Kasumi-1 (cell line): Measurements from ENCODE around the gene UGT2A3.
"Not testable (repeated sequence)": the region's sequence is repeated elsewhere in the genome, so short reads cannot be mapped to it uniquely, and the experiment has no call there.

Experiments
- DNase-seq, 2 experiments: peaks; one replicate each; lab custom pipeline; 2025; lab: John Stamatoyannopoulos, UW

The UGT2A3 gene

DNA sequence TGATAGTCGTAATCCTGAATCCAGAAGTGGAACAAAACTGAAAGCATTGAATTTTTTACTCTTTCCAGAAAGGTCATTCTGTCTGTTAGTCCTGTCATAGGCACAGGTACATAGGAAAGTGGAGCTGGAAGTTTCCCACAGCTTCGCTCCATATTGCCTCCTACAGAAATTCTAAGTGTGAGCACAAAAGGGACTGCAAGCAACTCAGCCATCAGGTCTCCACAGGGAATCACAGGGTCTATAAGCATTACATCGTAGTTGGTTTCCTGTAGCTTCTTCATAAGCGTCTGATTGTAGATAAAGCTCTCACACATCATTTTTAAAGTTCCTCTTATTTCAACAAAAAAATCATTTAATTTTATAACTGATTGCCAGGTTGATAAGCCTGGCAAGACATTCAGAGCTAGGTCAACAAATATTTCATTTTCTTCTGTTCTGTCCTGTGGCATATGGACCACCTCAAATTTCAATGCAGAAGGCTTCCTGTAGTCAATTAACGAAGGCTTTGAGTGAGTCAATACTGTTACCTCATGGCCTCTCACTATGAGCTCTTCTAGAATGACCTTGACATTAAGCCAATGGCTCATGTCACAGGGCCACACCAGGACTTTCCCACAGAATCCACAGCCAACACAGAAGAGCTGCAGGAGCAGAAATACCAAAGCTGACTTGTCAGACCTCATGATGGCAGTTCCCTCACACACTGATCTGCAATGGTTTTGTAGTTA lies at the start of gene UGT2A3:
UGT2A3 (minus strand) TSS at position 727 of the 728 bp plus-strand sequence; CDS start at position 683, 44 bp downstream.
- DNase-seq = no peak

DNA sequence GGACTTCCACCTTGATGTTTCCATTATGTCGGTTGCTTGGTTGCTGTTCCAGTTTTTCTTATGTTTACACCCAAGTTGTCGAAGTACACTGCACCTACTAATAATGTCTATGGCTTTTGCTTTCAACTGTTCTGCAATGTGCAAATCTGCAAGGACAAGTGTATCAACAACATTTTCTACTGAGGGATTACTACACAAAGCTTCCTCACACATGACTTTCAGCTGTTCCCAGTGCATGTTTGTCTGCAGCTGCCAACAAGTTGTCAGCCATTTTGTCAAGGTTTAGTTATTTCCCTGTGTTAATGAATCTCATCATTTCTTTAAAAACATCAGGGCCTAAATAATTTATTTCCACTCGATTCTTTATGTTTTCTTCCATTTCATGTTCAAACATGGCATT lies 45.4 kb upstream of the UGT2A3 start:
- DNase-seq = no peak

DNA sequence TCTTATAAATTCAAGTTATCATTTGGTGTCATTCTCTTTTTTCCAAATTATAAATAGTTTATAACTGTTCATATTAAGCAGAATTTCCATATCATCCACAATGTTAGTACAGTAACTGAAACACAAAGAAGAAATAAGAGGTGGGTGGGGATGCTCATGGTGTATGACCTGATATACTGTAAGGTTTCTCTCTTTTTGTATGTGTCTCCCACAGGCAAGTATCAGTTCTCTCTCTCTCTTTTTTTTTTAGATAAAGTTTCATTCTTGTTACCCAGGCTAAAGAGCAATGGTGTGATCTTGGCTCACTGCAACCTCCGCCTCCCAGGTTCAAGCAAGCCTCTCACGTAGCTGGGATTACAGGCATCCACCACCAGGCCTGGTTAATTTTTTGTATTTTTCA lies 43.7 kb upstream of the UGT2A3 start:
- DNase-seq = no peak

DNA sequence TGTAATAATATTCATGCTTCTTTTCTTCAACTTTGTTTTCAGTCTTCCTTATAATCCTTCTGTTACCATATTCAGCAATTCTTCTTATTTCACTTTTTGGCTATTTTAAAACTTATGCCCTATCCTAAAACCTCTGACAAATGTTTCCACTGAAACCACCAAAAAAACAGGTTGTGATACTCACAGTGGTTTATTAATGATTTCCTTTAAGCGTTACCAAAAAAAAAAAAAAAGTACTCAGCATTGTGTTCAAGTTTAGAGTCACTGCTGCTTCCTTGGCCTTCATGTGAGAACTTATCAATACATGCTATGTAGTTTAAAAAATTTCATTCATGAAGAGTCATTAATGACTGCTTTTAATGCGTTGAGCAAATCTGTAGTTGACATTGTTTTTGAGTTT lies 35.4 kb upstream of the UGT2A3 start:
- no peak for DNase-seq

DNA sequence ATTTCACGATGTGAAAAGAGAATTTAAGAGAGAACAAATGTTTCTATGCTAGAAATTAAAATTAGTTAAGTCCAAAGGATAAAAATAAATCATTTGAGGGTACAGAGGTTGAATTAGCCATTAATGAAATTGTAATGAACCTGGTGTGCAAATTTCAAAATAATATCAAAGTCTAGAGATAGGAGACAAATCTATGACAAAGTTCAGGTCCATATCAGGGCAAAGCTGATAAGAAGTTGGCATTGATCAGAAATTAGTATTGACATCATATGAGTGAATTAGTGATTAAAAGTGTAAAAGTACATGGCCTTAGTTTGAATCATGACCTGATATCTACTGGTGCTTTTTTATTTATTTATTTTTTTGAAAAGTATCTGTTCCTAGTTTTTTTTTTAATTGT lies 33.8 kb upstream of the UGT2A3 start:
- no peak for DNase-seq

DNA sequence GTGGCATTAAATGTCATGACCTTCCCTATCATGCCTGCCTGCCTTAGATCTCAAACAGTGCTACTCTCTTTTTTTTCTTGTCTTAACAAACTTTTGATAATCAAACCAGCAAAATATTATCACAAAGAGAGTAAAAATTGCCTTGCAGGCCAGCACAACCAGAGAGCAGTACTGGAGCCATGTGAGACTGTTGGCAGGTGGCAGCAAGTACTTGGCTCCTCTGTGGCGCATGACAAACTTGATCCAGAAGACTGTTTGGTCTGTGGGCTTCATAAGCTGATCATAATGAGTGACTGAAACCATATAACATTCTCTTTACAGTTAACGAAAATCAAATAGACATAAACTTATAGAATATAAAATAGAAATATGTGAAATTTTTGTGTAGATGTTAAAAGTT lies 33.3 kb upstream of the UGT2A3 start:
- no peak for DNase-seq

DNA sequence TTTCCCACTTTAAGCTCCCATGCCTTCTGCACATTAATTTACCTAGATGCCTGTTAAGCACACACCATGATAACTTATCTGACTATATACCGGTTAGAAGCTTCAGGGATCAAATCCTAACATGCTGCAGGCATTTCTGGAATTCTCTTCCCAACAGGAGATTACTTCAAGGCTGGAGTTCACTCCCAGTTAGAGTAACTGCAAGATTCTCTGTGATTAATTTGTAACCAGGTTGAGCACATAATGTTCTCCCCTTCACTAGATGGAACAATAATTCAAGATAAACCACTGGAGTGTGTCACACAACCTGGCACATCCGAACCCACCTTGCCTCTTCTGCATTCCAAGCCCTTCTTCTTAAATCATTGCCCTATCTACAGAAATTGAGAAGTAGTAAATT lies 11.8 kb upstream of the UGT2A3 start:
- DNase-seq = no peak

DNA sequence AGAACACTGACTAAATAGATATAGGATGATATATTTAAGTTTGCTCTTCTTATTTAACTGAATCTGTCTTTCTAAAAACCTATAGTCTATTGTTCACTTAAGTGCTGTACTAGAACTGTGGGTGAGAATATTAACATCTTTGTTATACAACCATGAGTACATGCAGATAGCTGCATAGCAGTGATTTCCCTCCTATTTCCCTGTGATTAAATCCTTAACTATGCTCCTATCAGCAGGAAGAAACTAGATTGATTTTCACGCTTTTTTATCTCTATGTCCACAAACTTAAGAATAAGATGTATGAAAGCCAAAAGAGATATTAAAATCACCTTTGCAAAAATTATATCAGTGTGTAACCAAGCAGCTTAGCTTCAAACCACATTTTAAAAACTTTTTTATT lies 11.3 kb upstream of the UGT2A3 start:
- DNase-seq = no peak

DNA sequence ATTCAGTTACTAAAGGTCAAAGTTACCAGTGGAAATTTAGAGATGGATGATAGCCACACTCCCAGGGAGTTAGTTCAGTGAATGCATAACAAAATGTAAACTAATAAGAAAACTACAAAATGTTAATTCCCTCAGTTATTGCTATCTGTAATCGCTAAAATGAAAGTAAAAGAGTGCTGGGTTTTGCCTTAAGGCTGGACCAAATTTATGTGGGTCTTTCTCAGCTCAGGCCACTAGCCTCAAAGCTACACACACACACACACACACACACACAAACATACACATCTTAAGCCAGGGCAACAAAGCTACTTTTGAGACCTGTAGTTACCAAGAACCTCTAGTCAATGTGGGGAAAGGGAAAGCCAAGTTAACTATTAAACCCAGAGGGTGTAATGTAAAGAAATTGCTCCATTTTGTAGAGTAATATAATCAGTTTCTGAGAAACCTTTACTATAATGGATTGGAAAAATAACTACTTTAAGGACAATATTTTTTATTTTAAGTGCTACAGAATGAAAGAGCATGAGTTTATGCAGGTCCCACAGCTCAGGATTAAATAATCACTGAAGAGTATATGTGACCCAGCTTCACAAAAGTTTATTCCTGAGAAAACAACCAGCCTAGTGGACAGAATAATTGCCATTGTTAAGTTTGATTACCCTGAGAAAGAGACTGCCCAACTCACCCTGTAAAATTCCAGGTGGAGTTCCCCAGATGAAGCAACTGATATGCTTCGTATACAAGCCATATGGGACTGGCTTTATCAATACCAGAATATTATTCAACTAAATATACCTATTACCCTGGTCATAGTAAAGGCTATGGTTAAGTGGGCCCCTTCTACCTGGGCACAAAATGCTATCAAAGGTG lies 8.9 kb upstream of the UGT2A3 start:
- DNase-seq = no peak

DNA sequence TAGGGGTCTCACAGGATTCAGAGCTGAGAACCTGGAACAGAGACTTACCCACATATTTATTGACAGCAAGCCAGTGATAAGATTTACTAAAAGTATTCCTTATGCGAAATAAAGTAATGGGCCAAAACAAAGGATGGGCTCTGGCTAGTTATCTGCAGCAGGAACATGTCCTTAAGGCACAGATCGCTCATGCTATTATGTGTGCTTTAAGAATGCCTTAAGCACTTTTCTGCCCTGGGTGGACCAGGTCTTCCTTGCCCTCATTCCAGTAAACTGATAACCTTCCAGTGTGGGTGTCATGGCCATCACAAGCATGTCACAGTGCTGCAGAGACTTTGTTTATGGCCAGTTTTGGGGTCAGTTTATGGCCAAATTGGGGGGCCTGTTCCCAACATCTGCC lies 7.5 kb upstream of the UGT2A3 start:
- DNase-seq = not testable (repeated sequence)

DNA sequence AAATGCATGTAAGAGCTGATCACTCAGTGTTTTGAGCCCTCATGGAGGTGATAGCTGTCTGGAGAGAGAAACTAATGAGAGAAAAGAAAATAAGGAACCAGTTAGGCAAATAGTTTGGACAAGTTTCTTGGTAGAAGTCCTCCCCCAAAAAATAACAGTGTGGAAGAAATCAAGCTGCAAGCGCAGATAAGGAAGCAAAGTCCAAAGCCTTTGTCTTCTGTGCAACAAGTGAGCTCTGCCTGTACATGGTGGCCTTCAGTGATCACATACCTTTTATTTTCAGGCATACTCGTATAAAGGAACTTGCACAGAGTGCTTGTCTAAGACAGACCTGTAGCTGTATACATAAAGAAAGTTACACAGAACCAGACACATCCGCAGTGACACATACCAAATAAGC lies 2.5 kb upstream of the UGT2A3 start:
- DNase-seq = no peak

DNA sequence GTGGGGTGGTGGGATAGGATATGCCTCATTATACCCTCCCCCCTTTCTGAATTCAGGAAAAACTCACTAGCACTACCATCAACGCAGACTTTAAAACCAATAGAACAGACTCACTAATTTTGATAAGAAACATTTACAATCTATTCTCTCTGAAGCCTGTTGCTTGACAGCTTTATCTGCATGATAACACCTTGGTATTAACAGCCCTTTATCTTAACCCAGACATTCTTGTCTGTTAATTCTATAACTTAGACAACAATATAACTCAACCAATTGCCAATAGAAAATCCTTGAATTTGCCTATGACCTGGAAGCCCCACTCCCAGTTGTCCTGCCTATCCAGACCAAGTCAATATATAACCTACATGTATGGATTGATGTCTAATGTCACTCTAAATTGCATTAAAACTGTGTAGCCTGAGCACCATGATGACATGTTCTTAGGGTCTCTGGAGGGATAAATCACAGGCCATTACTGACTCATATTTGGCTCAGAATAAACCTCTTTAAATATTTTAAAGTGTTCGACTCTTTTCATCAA lies 1.5 kb upstream of the UGT2A3 start:
- DNase-seq = no peak

DNA sequence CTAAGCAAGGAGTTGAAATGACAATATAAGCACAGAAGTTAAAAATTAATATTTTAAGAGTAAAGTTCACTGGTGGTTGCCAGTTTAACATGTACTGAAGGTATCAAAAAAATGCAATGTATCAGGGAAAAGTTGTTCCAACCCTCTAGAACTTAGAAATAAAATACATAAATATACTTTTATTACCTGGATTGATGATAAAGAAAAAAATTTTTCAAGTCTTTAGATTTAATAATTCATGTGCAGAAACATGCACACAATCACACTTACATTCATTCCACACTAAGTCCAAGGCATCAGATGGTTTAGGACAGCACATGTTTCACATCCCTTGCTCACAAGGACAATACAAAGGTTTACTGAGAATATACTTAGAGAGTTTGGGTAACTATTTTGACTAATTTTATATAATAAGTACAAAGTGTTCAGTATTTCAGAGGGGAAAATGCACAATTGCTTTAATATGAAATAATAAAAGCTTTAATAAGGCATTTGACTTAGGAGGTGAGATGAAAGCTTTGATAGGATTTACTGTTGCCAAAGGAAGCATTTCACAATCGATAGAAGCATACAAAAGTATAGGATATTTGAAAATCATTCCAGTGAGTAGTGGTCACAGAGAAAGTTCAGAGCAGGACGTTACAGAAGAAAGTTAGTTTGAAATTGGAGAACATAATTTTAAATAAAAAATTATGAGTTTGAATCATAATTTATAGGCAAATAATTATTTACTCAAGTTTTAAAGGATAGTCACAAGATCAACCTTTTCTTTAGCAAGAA lies 392 bp upstream of the UGT2A3 start:
- DNase-seq = no peak

DNA sequence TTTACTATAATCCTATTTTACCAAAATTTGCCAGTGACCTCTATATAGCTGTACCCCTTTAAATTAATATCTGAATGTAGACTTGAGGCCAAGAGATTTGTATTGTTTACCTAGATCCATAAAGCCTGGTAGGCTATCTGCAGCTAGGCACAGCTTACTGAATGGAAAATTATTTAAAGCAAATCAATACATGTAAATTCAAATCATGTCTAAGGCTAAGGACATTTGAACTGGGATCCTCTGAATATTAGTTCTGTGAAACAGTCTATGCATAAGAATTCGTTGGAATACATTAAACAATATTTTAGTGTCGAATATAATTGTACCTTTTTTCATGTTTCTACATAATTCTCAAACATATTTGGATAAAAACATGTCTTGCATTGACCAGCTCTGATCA lies 1.6 kb downstream of the UGT2A3 start:
- DNase-seq = no peak

DNA sequence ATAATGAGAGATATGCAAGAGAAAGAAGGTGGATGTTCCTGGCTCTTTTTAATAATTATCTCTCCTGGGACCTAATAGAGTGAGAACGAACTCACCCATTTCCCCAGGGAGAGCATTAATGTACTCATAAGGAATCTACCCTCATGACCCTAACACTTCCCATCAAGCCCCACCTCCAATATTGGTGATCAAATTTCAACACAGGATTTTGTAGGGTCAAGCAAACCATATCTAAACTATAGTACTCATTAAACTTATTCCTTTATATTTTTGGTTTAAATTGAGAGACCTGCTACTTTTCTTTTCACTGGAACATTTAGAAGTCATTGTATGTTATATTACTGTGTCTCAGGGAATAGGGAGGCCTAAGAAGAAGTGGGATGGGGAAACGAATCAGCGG lies 2.6 kb downstream of the UGT2A3 start:
- no peak for DNase-seq

DNA sequence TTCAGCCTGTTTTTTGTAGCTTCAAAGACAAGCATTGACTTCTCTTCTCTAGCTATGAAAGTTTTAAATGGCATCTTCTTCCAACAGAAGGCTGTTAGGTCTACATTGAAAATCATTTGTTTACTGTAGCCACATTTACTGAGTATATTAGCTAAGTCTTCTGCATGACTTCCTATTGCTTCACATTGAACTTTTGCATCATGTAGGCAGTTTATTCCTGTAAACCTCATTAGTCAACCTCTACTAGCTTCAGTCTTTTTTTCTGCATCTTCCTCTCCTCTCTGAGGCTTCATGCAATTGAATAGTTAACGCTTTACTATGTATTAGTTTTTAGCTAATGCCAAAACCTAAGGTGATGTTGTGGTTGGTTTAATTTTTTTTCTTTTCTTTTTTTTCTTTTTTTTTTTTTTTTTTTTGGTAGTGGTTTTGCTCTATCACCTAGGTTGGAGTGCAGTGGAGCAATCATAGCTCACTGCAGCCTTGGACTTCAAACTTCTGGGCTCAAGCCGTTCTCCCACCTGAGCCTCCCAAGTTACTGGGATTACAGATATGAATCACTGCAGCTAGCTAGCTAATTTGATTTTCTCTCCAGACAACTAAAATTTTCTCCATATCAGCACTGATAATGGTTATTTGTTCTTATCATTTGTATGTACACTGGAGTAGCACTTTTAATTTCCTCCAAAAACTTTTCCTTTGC lies 3.4 kb downstream of the UGT2A3 start:
- DNase-seq = no peak

DNA sequence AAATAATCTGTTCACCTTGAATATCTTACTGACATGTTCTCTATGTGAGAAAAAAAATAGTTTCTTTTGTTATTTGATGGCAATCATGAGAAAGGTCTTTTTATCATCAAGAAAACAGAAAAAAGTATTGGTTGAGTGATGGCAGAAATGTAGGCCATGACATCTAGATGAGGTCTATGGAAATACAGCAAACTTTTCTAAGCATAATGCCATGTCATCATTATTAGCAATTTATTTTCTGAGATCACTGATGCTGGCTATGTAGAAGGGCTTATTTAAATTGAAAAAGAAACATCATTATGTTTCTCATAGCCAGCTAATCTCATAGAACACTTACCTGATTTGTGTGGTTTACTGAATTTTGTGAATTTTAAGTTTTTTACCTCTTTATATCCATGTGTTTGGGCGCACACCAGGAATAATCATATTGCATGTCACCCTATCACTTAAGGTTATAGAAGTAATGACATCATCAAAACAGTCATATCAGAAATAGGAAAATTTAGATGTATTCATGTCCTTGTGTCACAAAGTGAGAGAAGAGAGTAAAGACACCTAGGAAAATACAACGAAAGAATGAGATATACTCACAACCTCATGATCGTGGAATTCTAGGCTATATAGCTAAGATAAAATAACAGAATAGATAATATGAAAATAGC lies 22.4 kb downstream of the UGT2A3 start:
- no peak for DNase-seq

DNA sequence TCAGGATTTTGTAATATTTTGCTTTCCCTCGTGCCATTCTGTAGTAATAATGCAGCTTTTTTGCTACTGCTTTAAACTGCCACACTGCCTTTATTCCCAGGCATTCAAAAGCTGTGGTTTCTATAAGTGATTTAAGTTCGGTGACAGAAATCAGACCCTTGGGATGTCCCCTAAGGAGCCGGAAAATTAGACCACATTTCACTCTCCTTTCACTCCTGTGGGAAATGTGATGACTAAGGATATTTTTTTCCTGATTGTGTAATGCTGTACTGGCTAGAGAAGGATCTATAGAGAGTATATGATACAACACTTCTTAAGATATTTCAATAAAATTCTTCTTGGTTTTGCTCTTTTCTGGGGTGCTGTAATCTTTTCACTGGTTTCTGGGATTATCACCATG lies 24.4 kb downstream of the UGT2A3 start:
- DNase-seq = no peak

DNA sequence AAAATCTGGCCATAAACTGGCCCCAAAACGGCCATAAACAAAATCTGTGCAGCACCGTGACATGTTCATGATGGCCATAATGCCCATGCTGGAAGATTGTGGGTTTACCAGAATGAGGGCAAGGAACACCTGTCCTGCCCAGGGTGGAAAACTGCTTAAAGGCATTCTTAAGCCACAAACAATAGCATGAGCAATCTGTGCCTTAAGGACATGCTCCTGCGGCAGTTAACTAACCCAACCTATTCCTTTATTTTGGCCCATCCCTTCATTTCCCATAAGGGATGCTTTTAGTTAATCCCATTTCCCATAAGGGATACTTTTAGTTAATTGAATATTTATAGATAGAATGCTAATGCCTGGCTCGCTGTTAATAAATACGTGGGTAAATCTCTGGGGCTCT lies 29.4 kb downstream of the UGT2A3 start:
- DNase-seq = not testable (repeated sequence)

DNA sequence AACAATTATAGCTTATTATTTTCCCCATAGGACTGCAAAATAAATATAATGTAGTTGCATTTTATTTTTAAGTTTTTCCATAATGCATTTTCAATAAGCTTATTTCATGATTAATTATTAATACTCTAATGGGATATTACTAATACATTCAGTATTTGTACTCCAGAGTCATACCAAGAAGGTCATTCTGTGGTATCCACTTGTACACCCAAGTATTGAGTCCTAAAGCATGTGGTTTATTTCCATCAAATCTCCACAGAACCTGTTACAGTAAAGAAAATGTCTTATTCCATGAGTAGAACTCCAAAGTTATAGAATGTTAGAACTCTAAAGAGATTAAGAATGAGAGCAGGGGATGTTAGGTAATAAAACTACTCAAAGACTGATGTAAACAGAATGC lies 30.6 kb downstream of the UGT2A3 start:
- no peak for DNase-seq

DNA sequence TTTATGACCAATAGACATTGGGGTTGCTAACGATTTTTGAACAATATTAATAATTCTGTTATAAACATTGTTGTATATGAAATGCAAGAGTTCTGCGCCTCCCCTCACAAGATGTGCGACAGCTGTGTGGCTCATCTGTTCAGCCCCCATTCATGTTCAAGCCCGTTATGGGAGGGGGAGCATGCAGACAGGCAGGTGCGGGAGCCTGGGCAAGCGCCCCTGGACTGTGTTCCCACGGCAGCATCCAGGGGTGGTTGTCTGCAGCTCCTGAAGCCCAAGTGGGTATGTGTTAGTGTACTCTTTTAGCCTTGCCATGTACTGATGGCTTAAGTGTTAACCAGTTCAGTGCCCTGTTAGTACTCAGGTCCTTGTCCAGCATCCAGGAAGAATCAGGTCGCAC lies 34.6 kb downstream of the UGT2A3 start:
- DNase-seq = no peak
